NB4 (cell line): ENCODE data around the gene SCN9A.

Experiments used
- CTCF ChIP-seq: IDR thresholded peaks from one replicate; pipeline ENCODE4 v1.5.1; 2012; ENCODE audit warnings: low read depth, low read length
- POLR2A ChIP-seq: IDR thresholded peaks from 2 replicates; pipeline ENCODE4 v1.6.1; 2011; ENCODE audit warnings: mild to moderate bottlenecking; ENCODE audit not compliant: insufficient read length; ENCODE audit errors: extremely low read depth

- TF ChIP-seq POLR2A (no peak), CTCF (no peak)
Observed at GRCh38 chr2:166181813-166182154, 194.0 kb downstream of the SCN9A start.
